Fibroblast of lung (primary cell): ENCODE results near the gene IGSF22. TPM values are rescaled to one million over a fixed set of nuclear protein-coding genes. Genes with fewer than 3 reads are reported as not detected.

ENCODE experiments used
- DNase-seq, 2 donors: peaks; one replicate each; pipeline versions ENCODE4 v3.0.0 to v3.0.0-alpha.2; 2010; ENCODE audit warnings: low read depth in 2 of 2
- H2AFZ ChIP-seq: 2 replicates; pipeline ENCODE4 v1.5.1; 2012; ENCODE audit warnings: low read length, control low read depth, inconsistent platforms
- H3K27ac ChIP-seq: 2 replicates; pipeline ENCODE4 v1.5.1; 2011; ENCODE audit warnings: low read length, control low read depth; ENCODE audit not compliant: insufficient read depth
- H3K27me3 ChIP-seq: 2 replicates; pipeline ENCODE4 v1.5.1; 2011; ENCODE audit warnings: mild to moderate bottlenecking, low read length; ENCODE audit not compliant: control insufficient read depth, insufficient read depth
- H3K36me3 ChIP-seq: 2 replicates; pipeline ENCODE4 v1.5.1; 2011; ENCODE audit warnings: low read length; ENCODE audit not compliant: control insufficient read depth, insufficient read depth
- H3K4me1 ChIP-seq: 2 replicates; pipeline ENCODE4 v1.5.1; 2011; ENCODE audit warnings: low read length; ENCODE audit not compliant: control insufficient read depth, insufficient read depth; ENCODE audit errors: extremely low read depth
- H3K4me2 ChIP-seq: 2 replicates; pipeline ENCODE4 v1.5.1; 2011; ENCODE audit warnings: low read length, control low read depth; ENCODE audit not compliant: insufficient read depth; ENCODE audit errors: extremely low read depth
- H3K4me3 ChIP-seq, 4 experiments: fragments of 200-600 bp in 1 of 4; sonication (generic) in 1 of 4; replicated peaks in 1 of 4; 2 replicates each; pipeline ENCODE4 v1.5.1; 2011 to 2016; ENCODE audit warnings: low read length in 4 of 4, low read depth in 3 of 4, mild to moderate bottlenecking in 3 of 4, control low read depth in 2 of 4, inconsistent platforms in 1 of 4, mixed read lengths in 1 of 4; ENCODE audit not compliant: insufficient read depth in 1 of 4; ENCODE audit errors: control extremely low read depth in 1 of 4
- H3K79me2 ChIP-seq: 2 replicates; pipeline ENCODE4 v1.5.1; 2012; ENCODE audit warnings: mild to moderate bottlenecking, low read length, inconsistent platforms; ENCODE audit not compliant: control insufficient read depth, insufficient read depth
- H3K9ac ChIP-seq: 2 replicates; pipeline ENCODE4 v1.5.1; 2011; ENCODE audit warnings: mild to moderate bottlenecking, low read length, control low read depth; ENCODE audit not compliant: insufficient read depth
- H3K9me3 ChIP-seq: 2 replicates; pipeline ENCODE4 v1.5.1; 2012; ENCODE audit warnings: low read depth, low read length; ENCODE audit not compliant: control insufficient read depth, insufficient read depth
- H4K20me1 ChIP-seq: 2 replicates; pipeline ENCODE4 v1.5.1; 2011; ENCODE audit warnings: low read length; ENCODE audit not compliant: control insufficient read depth, insufficient read depth; ENCODE audit errors: extremely low read depth
- EZH2 ChIP-seq: IDR thresholded peaks from 2 replicates; pipeline ENCODE4 v1.5.1; 2012; ENCODE audit warnings: low read length, control low read depth, mild to moderate bottlenecking; ENCODE audit errors: missing control alignments
- polyA plus RNA-seq, 2 donors: library from polyadenylated mRNA; depleted of rRNA in 1 of 2; stranded (reverse) in 1 of 2; unstranded in 1 of 2; fragments of >200 nt; gene quantifications; 2 replicates each; pipeline ENCODE4 v1.2.1, GENCODE V29; 2011 to 2012; ENCODE audit warnings: missing spikeins in 1 of 2
- total RNA-seq: library from RNA; depleted of rRNA; stranded (reverse); fragments of >200 nt; gene quantifications from 2 replicates; pipeline ENCODE4 v1.2.1, GENCODE V29; 2014
- TF ChIP-seq, protein P1 (sequence below), 2 donors: IDR thresholded peaks in 1 of 2; conservative IDR thresholded peaks in 1 of 2; 1 replicate in 1 of 2; 2 replicates in 1 of 2; pipeline ENCODE4 v1.5.1; 2011 to 2012; ENCODE audit warnings: low read length in 2 of 2, control low read depth in 1 of 2, inconsistent platforms in 1 of 2, low read depth in 1 of 2, mild to moderate bottlenecking in 1 of 2

Gene IGSF22
- total and polyA plus RNA-seq, 2 donors (not counting 1 experiment from before 2014, with no cell fraction given) = under 0.01 TPM; not detected in 1

DNA sequence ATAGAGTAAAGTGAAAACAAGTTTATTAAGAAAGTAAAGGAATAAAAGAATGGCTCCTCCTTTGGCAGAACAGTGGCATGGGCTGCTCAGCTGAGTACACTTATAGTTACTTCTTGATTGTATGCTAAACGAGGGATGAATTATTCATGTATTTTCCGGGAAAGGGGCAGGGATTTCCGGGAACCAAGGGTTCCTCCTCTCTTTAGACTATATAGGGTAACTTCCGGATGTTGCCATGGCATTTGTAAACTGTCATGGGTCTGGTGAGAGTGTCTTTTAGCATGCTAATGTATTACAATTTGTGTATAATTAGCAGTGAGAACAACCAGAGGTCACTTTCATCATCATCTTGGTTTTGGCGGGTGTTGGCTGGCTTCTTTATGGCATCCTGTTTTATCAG is 68.3 kb downstream of the IGSF22 start:
- TF ChIP-seq EZH2 = no peak
- TF ChIP-seq, protein P1, sequence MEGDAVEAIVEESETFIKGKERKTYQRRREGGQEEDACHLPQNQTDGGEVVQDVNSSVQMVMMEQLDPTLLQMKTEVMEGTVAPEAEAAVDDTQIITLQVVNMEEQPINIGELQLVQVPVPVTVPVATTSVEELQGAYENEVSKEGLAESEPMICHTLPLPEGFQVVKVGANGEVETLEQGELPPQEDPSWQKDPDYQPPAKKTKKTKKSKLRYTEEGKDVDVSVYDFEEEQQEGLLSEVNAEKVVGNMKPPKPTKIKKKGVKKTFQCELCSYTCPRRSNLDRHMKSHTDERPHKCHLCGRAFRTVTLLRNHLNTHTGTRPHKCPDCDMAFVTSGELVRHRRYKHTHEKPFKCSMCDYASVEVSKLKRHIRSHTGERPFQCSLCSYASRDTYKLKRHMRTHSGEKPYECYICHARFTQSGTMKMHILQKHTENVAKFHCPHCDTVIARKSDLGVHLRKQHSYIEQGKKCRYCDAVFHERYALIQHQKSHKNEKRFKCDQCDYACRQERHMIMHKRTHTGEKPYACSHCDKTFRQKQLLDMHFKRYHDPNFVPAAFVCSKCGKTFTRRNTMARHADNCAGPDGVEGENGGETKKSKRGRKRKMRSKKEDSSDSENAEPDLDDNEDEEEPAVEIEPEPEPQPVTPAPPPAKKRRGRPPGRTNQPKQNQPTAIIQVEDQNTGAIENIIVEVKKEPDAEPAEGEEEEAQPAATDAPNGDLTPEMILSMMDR (conservative IDR thresholded peaks at IDR 0.05 in 1 of 2, IDR thresholded peaks at IDR 0.05 in 1 of 2; ENCODE audit: low read depth in 1 of 2, low read length in 2 of 2) = no peak
- Histone ChIP-seq H3K4me1 (no peaks in the 10 kb centered on the region), H3K27ac (no peak overlapping the region), H3K4me3 (no peak overlapping the region), H3K9ac (no peak overlapping the region), H3K79me2 (no peaks in the 10 kb centered on the region), H3K4me2 (no peak overlapping the region), H4K20me1 (no peaks in the 10 kb centered on the region), H3K9me3 (no peaks in the 10 kb centered on the region), H3K27me3 (no peaks in the 10 kb centered on the region), H2AFZ (no peak overlapping the region), H3K36me3 (no peaks in the 10 kb centered on the region)
- no peak for DNase-seq

Other genes starting within 250 kb of the IGSF22 start
- 55.2 and 78.4 TPM in 2 replicates for gene TSG101, start 199.2 kb downstream of the IGSF22 start, total RNA-seq
- 132 and 146 TPM in 2 replicates for gene TSG101, start 199.2 kb downstream of the IGSF22 start, polyA plus RNA-seq
- gene UEVLD, start 137.5 kb downstream of the IGSF22 start, total RNA-seq = 22.1 and 25.9 TPM in 2 replicates
- gene UEVLD, start 137.5 kb downstream of the IGSF22 start, polyA plus RNA-seq = 25.4 and 29.0 TPM in 2 replicates
- gene MISFA, start 126.4 kb downstream of the IGSF22 start, total RNA-seq = 0.50 and 0.51 TPM in 2 replicates
- gene MISFA, start 126.4 kb downstream of the IGSF22 start, polyA plus RNA-seq = 1.4 and 1.7 TPM in 2 replicates
- 11.3 and 14.0 TPM in 2 replicates for gene SPTY2D1, start 91.8 kb downstream of the IGSF22 start, total RNA-seq
- gene SPTY2D1, start 91.8 kb downstream of the IGSF22 start, polyA plus RNA-seq = 18.7 and 23.8 TPM in 2 replicates
- 0.77 and 0.83 TPM in 2 replicates for gene TMEM86A, start 27.4 kb downstream of the IGSF22 start, total RNA-seq
- 0.16 and 0.21 TPM in 2 replicates for gene TMEM86A, start 27.4 kb downstream of the IGSF22 start, polyA plus RNA-seq
- not detected in 2 replicates for gene PTPN5, start 65.6 kb upstream of the IGSF22 start, total RNA-seq
- not detected in 2 replicates for gene PTPN5, start 65.6 kb upstream of the IGSF22 start, polyA plus RNA-seq
- not detected in 2 replicates for gene MRGPRX1, start 213.2 kb upstream of the IGSF22 start, total RNA-seq
- not detected in 2 replicates for gene MRGPRX1, start 213.2 kb upstream of the IGSF22 start, polyA plus RNA-seq